K562 treated with DMSO at 1 percent for 24 hours (cell line): Measurements from ENCODE around the gene NUTM2A. TPM values are rescaled to one million over a fixed set of nuclear protein-coding genes. Genes with fewer than 3 reads are reported as not detected.

ENCODE experiments used
- total RNA-seq: library from RNA; unstranded; fragments of 300-600 nt; gene quantifications from 2 replicates; pipeline ENCODE4 v1.2.3, GENCODE V29; 2022; ENCODE audit warnings: low read depth; ENCODE audit not compliant: insufficient read depth

NUTM2A gene
- total RNA-seq, result 5.9 and 6.4 TPM in 2 replicates

GRCh38 chr10:87225148-87225547 lies at the start of gene NUTM2A:
NUTM2A (plus strand) TSS chr10:87225448; CDS start chr10:87225831, 383 bp downstream.

Other genes with a start within 250 kb of the NUTM2A start
- gene FAM25A, start 205.2 kb upstream of the NUTM2A start, total RNA-seq, result not detected in 2 replicates
- gene GLUD1, start 130.6 kb upstream of the NUTM2A start, total RNA-seq, result 60.5 and 66.2 TPM in 2 replicates
- gene SHLD2, start 130.2 kb upstream of the NUTM2A start, total RNA-seq, result 7.8 and 10.4 TPM in 2 replicates
- gene NUTM2D, start 132.3 kb downstream of the NUTM2A start, total RNA-seq, result 12.7 and 12.9 TPM in 2 replicates